HG03175 (cell line): ENCODE measurements around the gene ACBD6.
A peak's percentile ranks its signal among the peaks of the same experiment; 100 is the strongest.

Source experiments
- ATAC-seq: cut with Tn5 transposase; IDR thresholded peaks from one replicate; pipeline ENCODE4 v1.9.1; 2021; ENCODE audit warnings: mild to moderate bottlenecking, moderate library complexity; ENCODE audit not compliant: unreplicated experiment

ACBD6 gene

DNA sequence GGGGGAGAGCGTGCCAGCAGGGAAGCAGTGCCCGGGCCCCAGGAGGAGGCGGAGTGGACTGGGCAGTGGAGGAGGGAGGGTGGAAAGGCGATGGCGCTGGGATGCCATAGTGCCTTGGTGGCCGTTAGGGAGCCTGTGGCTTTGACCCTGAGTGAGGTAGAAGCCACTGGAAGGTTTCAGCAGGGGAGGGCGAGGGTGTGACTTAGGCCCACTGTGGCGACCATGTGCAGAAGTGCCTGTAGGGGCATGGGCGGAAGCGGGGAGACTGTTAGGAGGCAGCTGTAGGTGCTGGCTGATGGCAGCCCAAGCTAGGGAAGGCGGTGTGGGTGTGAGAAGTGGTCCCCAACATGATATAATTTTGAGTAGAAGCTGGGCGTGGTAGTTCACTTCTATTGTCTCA lies 244.1 kb downstream of the ACBD6 start:
- ATAC-seq, result no peak

DNA sequence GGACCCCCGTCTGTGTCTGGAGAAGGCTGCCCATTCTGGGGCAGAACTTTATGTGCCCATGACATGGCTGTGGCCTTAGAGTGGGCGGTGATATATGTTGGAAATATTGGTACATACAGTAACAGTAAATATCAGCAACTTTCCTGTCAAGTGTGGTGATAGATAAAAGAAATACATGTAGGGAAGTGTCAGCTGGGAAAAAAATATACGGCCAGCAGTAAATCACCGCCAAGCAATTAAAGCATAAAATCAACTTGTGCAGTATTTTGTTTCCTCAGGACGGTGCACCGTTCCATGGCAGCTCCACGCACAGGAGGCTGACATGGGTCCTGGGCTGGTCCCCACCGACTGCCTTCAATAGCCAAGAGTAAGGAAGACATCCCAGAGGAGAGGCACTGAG lies 244.9 kb downstream of the ACBD6 start:
- no peak for ATAC-seq

DNA sequence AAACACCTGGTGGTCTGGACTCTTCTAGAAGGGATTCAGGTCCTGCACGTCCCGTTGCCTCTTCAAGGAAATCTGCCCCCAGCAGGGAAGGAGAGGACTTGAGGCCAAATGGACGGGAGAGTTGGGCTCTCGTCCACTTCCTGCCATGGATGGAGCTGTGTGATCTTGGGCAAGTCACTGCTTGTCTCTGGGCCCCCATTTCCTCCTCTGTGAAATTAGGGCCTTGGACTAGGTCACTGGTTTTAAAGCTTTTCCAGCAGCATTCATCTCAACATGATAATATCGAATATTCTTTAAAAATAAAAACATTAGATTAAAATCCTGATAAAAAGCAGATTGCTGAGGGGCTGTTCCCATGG lies 245.4 kb downstream of the ACBD6 start:
- ATAC-seq, result no peak

DNA sequence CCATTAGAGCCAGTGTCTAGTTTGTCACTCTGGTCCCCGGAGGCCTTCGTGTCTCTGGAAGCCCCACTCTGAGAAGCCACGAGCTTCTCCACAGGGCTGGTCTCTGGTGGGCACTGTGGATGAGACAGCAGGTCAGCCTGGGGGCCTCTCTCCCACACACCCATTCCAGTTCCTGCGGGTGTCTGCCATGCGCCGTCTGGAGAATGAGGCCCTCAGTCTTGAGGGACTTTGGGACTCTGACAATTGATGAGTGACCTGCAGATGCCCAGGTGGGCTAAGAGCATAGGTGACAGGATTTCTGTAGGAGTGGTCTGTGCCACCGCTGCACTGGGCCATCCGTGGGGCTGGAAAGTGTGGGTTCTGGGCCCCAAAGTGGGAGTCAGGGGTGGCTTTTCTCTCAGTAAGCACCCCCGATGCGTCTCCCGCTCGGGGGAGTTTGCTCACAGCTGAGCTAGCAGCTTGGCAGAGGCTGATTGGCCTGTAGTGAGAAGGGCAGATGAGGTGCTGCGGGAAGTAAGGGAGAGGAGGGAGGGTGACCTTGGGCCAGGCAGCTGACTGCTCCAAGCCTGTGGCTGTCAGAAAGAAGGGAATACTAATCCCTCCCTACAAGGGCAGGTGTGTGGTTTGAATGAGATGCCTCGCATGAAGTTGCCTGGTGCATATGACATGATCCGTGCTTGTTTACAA lies 245.9 kb downstream of the ACBD6 start:
- ATAC-seq, result no peak

DNA sequence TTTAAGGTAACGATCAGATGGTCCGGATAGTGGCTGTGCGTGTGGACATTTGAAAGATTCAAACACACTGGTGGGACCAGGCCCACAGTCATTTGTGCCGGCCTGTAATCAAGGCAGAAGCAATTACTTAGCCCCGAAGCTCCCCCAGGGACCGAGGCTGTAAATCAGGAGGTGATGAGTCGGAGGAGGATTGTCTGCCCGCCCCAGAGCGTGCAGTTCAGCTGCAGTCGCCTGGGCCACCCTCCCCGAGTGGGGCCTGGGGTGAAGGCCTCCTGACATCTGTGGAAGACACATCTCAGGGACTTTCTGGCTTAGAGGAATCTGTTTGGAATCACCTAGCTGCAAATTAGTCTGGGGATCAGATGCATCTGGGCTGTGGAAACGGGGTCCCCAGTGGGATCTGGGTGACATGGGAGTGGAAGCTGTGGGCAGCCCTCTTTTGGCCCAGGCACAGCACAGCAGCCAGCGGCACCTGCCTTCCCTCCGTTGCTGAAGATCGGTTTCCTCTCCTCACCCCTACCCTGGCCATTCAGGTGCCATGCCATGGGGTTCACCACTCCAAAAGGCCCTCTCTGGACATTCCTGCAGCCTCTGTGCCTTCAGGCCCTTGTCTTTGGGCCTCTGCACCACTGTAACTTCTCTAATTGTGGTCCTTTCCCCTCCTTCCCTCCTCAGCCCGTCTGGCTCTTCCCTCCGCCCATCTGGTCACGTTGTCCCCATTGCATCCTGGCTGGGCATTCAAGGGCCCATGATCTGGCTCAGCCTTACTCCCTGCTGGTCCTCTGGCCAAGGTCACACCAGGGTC lies 246.6 kb downstream of the ACBD6 start:
- ATAC-seq, result no peak

DNA sequence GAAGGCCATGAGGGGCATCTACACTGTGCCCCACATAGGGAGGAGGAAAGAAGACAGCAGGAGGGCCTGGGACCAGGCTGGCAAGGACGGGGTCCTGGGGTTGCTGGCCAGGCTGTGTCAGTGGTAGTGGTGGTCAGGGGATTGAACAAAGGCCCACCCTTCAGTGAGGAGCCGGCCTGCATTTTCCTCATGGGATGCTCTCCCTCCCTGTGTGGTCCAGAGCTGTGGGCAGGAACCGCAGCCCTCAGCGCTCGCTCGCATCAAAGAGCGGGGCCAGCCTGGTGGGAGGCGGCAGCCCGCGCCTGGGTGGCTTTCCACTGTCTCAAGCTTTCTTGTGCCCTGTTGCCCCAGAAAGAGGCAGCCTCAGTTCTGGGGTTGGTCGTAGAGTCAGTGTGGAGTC lies 247.5 kb downstream of the ACBD6 start:
- ATAC-seq, result no peak

DNA sequence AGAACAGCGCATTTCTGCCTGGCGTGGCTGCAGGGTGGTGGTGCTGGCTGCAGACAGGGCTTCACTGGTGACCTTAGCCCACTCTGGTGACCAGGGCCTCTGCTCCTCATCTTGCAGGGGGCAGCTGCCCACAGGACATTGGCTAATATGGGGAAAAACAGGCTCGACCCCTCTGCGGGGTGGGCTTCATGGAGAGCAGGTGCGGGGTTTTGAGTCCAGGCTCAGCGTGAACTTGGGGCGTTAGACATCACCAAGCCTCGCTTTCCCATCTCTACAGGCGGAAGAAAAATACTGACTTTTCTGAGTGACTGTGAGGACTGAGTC lies 247.9 kb downstream of the ACBD6 start:
- ATAC-seq, result no peak

DNA sequence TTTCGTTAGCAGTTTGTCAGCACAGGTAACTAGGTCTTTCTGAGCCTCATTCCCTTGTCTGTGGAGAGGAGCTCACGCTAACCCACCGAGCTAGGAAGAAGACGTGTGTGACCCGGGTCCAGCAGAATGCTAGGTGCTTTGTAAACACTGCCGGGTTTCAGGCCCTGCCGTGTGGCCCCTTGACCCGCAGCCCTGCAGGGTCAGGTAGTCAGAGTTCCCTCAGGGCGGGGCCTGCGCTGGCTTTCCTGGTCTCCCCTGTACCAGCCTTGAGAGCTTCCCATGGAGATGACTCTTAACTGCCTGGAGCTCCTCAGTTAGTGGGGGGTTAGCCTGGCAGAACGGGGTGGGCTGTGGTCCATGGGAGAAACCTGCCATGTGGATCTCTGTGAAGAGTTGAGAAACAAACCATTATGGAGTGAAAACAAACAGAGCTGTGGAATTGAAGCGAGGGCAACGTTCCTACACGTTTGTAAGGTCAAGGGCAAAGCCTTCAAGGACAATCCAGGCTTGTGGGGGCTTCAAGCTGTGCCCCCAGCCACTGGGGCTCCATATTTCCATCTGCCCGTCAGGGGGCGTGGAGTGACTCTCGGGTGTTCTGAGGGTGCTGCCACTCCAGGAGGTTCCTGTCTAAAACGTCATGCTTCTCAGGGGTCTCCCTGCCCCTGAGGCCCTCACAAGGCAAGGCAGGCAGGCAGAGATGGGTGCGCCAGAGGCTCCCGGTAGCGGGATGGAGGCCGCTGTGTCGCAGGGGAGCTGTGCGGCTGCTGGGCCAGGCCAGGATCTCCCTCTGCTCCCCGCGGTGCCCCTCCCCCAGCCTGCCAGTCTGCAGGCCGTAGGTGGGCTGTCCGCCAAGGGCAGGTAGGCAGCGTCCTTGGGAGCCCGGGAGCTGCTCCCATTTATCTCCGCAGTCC lies 248.5 kb downstream of the ACBD6 start:
- no peak for ATAC-seq

DNA sequence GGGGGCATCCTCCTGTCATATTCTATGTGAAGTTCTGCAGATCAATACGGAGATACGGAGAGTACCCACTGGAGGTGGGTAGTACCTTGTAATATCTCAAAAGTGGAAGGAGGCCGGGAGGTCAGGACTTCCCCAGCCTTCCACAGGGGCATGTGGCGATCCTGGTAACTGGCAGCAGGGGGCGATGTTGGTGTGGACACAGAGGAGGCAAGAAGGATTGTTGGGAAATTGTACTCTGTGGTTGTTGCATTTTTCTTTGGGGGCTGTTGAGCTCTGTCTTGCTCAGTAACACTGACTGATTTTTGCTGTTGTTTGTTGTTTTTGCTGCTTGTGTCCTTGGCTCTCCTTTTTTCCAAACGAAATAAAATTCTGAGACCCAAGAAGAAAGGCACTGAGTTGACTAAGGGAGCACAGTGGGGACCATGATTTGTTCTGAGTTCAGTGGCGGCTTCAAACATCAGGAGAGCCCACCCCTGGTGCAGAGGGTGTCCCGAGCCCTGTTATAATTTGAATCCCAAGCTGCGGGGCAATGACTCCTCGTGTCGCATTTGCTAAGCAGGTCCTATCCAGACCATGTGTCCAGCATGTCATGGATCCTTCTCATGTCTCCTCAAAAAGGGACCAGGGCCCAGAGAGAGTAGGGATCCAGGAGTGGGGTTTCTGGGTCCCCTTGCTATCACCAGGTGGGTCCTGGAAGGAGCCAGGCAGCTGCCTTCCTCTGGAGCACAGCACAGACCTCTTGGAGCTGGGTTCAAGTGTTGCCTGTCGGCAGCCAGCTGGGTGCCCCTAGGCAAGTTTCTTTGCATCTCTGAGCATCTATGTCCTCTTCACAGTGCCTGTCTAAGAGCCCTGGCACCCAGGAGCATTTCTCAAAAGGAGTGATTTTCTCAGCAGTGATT lies 249.5 kb downstream of the ACBD6 start:
- peak; percentile 77 for ATAC-seq

DNA sequence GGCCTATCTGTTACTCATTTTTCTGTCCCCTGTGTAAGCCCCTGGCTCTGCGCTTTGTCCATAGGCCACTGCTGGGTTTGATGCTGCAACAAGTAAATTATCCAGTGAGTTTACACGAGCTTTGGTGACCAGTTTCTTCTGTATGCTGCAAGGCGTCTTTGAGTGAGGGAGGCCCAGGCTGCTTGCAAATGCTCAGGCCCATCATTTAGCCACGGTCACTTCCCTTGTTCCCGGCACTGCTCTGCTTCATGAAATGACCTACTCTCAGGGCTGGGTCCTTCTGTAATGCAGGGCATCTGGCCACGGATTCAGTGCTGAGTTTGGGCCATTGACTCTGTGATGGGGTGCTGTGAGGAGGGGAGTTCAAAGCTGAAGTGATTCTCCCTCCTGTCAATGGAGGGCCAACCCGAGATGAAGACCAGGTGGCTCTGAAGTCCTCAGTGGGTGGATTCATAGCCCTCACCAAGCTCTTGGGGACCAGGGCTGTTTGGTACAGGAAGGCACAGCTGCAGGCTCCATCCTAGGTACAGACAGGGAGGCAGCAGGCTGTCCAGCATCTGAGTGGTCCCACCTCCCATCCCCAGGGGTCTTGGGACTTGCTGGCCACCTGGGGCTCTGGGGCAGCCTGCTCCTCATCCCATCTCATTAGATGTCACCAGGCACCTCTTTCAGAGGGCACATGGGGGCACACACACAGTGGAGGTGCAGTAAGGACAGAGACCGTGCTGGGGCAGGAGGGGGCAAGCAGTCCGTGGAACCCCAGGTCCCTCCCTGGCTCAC lies 250.7 kb downstream of the ACBD6 start:
- no peak for ATAC-seq

DNA sequence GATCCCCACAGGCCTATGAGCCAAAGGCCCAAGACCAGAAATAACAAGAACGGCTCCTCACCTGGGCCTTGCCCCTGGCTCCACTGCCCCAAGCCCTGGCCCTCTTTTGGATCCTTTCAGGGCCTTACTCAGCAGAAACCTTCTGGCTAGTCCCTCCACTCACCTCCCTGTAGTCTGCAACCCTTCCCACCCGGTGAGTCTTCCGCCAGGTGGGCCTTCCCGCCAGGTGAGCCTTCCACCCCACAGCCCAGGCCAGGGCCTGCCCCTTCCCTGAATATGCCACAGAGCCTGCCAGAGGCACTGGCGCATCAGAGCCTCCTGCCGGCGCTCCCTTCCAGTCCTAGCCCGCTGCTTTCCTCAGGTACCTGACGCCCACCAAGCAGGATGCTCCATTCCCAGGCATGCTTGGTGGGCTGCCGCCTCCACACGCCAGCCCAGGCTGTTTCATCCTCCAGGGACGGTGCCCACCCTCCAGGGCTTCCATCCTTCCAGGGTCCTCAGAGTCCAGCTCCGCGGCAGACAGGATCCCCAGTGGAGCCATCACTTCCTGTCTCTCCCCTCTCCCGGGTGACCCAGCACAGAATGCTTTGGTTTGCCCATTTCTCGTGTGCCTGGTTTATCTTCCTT lies 251.4 kb downstream of the ACBD6 start:
- ATAC-seq, result no peak

DNA sequence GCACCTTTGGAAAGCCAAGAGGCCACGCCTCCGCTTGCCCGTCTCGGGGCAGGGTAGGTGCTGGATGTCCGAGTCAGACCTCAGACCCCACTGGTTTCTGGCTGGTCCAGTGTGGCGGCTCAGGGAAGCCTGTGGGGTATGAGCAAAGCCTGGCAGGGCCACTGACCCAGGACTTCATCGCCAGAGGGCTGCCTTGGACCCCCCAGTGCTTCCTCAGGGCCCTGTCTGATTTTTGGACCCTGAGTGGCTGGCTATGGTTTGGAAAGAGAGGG lies 251.9 kb downstream of the ACBD6 start:
- no peak for ATAC-seq

DNA sequence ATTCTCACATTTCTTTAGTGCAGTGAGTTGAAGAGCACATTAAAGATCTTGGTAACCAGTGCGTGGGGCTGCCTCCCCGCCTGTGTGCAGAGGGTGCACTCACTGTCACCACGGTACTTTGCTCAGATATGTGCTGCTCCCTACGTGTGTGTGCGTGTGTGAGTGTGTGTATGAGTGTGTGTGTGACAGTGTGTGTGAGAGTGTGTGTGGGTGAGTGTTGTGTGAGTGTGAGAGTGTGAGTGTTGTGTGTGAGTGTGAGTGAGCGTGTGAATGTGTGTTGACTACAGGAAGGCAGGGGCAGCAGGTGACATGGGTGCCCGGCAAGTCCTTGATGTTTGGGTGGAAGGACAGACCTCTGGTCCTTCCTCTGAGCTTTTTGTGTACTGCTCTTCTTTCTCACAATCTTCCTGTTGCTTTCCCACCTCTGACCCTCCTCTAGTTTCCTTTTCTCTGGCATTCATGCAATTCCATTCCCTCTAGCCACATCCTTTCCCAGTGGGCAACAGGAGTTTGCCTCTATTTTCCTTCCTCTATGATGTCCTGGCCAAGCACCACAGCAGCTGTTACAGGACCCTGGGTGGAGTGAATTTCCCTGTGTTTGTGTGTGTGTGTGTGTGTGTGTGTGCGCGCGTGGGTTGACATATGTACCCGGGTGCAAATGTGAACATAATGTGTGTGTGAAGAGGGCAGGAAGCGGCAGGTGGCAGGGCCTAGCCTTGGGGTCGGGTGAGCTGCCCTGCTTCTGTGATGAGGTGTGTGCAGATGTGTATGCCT lies 252.5 kb downstream of the ACBD6 start:
- ATAC-seq, result no peak

DNA sequence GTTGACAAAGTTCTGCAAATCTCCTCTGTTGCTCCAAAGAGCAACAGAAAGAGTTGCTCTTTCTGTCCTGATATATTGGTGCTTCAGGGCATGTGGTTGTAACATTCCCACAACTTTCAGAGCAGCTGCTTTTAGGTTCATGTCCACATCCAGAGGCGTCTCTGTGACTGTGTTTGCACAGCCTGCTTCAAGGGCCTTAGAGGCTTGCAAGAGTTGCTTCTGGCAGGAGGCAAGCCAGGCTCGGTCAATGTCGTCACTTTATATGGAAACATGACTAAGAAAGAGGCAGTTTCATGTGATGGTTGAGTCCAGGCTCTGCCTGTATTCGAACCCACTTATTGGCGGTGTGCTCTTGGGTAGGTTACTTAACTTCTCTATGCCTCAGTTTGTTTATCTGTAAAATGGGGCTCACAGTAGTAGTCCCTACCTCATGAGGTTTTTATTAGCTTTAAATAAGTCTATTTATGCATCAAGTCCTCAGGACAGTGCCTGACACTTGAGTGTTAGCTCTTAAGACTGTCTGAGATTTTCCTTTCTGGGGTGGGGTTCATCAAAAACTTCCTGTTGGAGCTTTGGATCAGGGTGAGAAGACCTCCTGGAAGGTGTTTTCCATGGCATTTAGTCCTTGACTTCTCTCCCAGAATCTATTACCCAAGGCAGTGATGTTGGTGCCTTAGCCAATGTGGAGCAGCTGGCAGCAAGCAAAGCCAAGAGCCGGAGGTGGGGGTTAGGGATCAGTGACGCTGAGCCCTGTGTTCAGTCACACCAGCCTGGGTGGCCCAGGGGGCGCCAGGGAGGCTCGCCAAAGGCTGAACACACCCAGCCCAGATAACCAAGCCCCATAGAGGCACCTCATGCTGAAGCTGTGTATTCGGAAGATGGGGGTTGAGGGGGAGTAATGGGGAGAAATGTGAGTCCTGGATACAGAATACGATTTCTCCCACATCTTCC lies 253.4 kb downstream of the ACBD6 start:
- ATAC-seq, result no peak

DNA sequence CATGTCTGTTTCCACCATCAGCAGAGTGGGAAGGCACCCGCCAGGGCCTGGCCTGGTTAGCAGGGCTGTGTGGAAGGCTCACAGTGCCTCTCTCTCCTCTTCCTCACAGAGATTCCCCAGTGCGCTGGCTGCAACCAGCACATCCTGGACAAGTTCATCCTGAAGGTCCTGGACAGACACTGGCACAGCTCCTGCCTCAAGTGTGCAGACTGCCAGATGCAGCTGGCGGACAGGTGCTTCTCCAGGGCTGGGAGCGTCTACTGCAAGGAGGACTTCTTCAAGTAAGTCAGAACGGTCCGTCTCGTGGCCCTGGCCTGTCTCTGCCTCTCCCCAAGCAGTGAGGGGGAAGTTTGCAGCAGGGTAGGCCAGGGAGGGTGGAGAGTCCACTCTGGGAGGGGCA lies 254.2 kb downstream of the ACBD6 start:
- ATAC-seq, result no peak

DNA sequence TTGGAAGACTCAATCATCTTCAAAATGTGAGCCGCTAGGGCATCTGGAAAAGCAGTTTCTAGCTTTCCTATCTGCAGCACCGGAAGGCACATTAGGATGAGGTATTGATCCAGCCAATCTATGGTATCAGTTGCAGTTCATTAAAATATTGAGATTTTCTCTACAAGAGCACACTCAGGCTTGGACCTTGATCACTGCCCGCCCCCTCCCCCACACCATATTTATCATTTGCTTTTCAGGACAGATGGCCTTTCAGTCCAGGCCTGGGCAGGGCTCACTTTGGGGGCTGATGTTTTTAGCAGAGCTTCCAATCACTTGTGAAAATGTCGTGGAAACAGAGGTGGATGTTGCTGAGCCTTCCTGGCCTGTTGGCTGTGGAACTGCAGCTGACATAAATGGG lies 254.8 kb downstream of the ACBD6 start:
- ATAC-seq, result no peak

DNA sequence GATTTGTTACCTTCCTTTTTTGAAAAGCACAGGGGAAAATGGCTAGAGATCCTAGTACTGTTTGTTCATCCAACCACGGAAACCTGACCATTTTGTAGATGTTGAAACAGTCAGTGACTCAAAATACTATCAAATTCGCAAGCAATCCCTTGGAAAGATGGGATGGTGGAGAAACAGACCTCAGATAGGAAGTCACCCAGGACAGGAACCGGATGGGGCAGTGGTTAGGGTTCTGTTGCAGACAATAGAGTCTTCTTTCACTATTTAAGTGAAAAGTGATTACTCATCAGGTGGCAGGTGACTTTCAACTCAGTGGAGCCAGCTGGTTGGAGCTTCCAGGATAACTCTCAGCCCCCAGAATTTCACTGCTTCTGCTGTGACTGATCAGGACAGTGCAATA lies 255.3 kb downstream of the ACBD6 start:
- ATAC-seq, result no peak

DNA sequence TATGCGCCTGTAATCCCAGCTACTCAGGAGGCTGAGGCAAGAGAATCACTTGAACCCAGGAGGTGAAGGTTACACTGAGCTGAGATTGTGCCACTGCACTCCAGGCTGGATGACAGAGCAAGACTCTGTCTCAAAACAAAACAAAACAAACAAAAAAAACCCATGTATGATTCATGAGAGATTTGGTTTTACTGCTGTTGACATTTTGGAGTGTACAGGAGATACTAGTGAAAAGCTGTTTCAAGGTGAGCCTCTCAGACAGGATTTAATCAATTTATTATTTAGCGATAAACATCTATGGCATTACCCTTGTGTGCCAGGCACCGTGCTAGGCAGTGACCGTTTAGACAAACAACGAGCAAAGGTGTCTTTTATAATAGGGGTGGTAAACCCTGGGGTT lies 255.8 kb downstream of the ACBD6 start:
- no peak for ATAC-seq
